RCC 7860 (cell line): ENCODE measurements around the gene CD244.

Source experiments
- DNase-seq: peaks from one replicate; pipeline ENCODE4 v3.0.0-alpha.2; 2015; ENCODE audit warnings: low spot score
- FAIRE-seq: peaks from 2 replicates; lab custom pipeline; 2012; peaks lifted over from hg19 to GRCh38; lab: Jason Lieb, UNC

Gene CD244

GRCh38 chr1:160850993-160851392 lies 11.7 kb downstream of the CD244 start:
- FAIRE-seq: no peak
- DNase-seq: no peak

GRCh38 chr1:160850541-160850940 lies 12.1 kb downstream of the CD244 start:
- FAIRE-seq: no peak
- no peak for DNase-seq

GRCh38 chr1:160846281-160846680 lies 16.4 kb downstream of the CD244 start:
- FAIRE-seq: no peak
- no peak for DNase-seq

GRCh38 chr1:160844447-160845232 lies 18.0 kb downstream of the CD244 start:
- no peak for DNase-seq
- no peak for FAIRE-seq

GRCh38 chr1:160841079-160841478 lies 21.6 kb downstream of the CD244 start:
- FAIRE-seq (no peak), DNase-seq (no peak)

GRCh38 chr1:160839746-160840145 lies 22.9 kb downstream of the CD244 start:
- DNase-seq (no peak), FAIRE-seq (no peak)

- no peak for FAIRE-seq
- no peak for DNase-seq
Observed at GRCh38 chr1:160838888-160839287, 23.8 kb downstream of the CD244 start.

- FAIRE-seq (no peak), DNase-seq (no peak)
Observed at GRCh38 chr1:160837558-160838205, 25.0 kb downstream of the CD244 start.

- FAIRE-seq: no peak
- no peak for DNase-seq
Observed at GRCh38 chr1:160836981-160837557, 25.6 kb downstream of the CD244 start.

GRCh38 chr1:160836561-160836960 lies 26.1 kb downstream of the CD244 start:
- no peak for FAIRE-seq

GRCh38 chr1:160835751-160836150 lies 26.9 kb downstream of the CD244 start:
- FAIRE-seq (no peak), DNase-seq (no peak)

More at GRCh38 chr1:160836561-160836960, 26.1 kb downstream of the CD244 start:
- DNase-seq: no peak

GRCh38 chr1:160834945-160835565 lies 27.6 kb downstream of the CD244 start:
- FAIRE-seq (no peak), DNase-seq (no peak)

- FAIRE-seq: no peak
- no peak for DNase-seq
Observed at GRCh38 chr1:160830321-160831153, 32.1 kb downstream of the CD244 start.

GRCh38 chr1:160829766-160830165 lies 32.9 kb downstream of the CD244 start:
- DNase-seq (no peak), FAIRE-seq (no peak)

GRCh38 chr1:160827418-160827817 lies 35.3 kb downstream of the CD244 start:
- DNase-seq: no peak
- no peak for FAIRE-seq

- FAIRE-seq: no peak
- DNase-seq: no peak
Observed at GRCh38 chr1:160826546-160826945, 36.1 kb downstream of the CD244 start.

- no peak for FAIRE-seq
- no peak for DNase-seq
Observed at GRCh38 chr1:160823296-160823695, 39.4 kb downstream of the CD244 start.

GRCh38 chr1:160821627-160822026 lies 41.1 kb downstream of the CD244 start:
- no peak for FAIRE-seq
- no peak for DNase-seq

- no peak for DNase-seq
- no peak for FAIRE-seq
Observed at GRCh38 chr1:160819186-160819585, 43.5 kb downstream of the CD244 start.

GRCh38 chr1:160818207-160818937 lies 44.3 kb downstream of the CD244 start:
- DNase-seq (no peak), FAIRE-seq (no peak)
